C4-2B (cell line): ENCODE measurements around the gene NEK11.

Source experiments
- ZFX ChIP-seq: fragments of 450-650 bp; IDR thresholded peaks from 2 replicates; pipeline ENCODE4 v1.6.1; 2017
- TF ChIP-seq, protein P1 (sequence below): fragments of 450-650 bp; conservative IDR thresholded peaks from 2 replicates; pipeline ENCODE4 v1.5.1; 2017; ENCODE audit warnings: mild to moderate bottlenecking

DNA sequence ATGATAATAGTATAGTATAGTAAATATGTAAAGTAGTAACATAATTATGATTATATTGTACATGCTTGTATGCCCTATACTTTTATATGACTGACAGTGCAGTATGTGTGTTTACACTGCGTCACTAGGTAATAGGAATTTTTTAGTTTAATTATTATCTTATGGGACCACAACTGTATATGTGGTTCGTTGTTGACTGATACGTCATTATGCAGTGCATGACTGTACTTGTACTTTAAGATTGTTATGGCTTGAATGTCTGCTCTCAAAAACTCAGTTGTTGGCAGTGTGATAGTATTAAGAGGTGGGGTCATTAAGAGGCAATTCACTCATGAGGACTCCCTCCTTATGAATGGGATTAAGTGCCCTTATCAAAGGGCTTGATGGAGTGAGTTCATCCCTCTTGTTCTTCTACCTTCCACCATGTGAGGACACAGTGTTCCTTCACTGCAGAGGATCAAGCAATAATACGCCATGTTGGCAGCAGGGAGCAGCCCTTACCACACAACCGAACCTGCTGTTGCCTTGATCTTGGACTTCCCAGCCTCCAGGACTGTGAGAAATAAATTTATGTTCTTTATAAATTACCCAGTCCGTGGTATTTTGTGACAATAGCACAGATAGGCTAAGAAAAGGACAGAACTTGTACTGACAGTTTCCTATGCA lies 152.2 kb downstream of the NEK11 start:
- TF ChIP-seq, protein P1, sequence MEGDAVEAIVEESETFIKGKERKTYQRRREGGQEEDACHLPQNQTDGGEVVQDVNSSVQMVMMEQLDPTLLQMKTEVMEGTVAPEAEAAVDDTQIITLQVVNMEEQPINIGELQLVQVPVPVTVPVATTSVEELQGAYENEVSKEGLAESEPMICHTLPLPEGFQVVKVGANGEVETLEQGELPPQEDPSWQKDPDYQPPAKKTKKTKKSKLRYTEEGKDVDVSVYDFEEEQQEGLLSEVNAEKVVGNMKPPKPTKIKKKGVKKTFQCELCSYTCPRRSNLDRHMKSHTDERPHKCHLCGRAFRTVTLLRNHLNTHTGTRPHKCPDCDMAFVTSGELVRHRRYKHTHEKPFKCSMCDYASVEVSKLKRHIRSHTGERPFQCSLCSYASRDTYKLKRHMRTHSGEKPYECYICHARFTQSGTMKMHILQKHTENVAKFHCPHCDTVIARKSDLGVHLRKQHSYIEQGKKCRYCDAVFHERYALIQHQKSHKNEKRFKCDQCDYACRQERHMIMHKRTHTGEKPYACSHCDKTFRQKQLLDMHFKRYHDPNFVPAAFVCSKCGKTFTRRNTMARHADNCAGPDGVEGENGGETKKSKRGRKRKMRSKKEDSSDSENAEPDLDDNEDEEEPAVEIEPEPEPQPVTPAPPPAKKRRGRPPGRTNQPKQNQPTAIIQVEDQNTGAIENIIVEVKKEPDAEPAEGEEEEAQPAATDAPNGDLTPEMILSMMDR, result no peak
- no peak for TF ChIP-seq ZFX
